ENCODE measurements around the gene DNAJC17. TPM values are rescaled to one million over a fixed set of nuclear protein-coding genes. Genes with fewer than 3 reads are reported as not detected.

DNAJC17 gene
- total RNA-seq, 1 donor from 2014 or later: 49.3 TPM

DNA sequence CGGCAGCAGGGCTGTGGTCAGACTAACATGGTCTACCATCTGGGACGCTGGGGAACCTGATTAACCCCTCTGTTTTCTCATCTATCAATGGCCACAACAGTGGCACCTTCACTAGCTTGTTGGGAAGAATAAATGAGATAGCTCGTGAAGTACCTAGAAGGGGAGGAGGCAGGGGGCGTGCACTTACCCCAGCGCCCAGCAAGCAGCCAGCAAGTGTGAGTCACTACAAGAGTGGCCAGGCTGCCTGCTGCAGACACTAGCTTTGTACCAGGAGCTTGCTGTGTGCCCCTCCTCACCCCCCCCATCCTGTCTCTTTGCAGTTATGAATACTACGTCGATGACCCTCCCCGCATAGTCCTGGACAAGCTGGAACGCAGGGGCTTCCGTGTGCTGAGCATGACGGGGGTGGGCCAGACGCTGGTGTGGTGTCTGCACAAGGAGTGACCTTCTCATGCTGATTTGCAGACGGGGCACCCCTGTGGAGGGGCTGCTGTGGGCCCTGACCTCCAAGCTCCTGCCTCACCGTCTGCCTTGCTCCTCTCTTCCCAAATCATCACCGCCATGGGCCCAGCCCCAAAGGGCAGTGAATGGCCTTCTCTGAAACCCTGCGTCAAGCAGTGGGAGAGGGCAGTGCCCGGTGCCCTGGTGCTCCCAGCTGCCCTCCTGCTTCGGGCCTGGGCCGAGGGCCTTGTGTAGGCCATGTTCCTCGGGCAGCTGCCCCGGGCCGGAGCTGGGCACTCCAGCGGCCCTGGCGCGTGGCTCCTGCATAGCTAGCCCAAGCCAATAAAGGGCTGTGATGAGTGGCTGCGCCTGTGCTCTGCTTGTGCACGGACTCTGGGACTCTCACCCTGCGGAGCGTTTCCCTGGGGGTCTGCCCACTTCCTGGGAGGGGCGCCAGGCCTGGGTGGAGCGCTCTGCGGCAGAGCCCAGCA lies 40.1 kb downstream of the DNAJC17 start:
- Histone ChIP-seq H3K4me2 (no peak overlapping the region), H3K79me2 (ENCODE audit: low read depth) (no peaks in the 10 kb centered on the region), H3K36me3 (no peaks in the 10 kb centered on the region), H3K27me3 (peaks cover 34% of the 10 kb centered on the region), H3K27ac (no peak overlapping the region), H3K9me3 (ENCODE audit: low read depth) (no peaks in the 10 kb centered on the region), H2AFZ (replicated peaks) (no peak overlapping the region), H4K20me1 (ENCODE audit: low read depth) (no peaks in the 10 kb centered on the region), H3K9ac (no peak overlapping the region), H3F3A (ENCODE audit: low read depth) (peaks cover 28% of the 10 kb centered on the region), H3K4me3 (no peak overlapping the region), H3K4me1 (peaks cover 31% of the 10 kb centered on the region)
- TF ChIP-seq, protein P1, sequence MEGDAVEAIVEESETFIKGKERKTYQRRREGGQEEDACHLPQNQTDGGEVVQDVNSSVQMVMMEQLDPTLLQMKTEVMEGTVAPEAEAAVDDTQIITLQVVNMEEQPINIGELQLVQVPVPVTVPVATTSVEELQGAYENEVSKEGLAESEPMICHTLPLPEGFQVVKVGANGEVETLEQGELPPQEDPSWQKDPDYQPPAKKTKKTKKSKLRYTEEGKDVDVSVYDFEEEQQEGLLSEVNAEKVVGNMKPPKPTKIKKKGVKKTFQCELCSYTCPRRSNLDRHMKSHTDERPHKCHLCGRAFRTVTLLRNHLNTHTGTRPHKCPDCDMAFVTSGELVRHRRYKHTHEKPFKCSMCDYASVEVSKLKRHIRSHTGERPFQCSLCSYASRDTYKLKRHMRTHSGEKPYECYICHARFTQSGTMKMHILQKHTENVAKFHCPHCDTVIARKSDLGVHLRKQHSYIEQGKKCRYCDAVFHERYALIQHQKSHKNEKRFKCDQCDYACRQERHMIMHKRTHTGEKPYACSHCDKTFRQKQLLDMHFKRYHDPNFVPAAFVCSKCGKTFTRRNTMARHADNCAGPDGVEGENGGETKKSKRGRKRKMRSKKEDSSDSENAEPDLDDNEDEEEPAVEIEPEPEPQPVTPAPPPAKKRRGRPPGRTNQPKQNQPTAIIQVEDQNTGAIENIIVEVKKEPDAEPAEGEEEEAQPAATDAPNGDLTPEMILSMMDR (IDR thresholded peaks at IDR 0.05): no peak
- no peak for DNase-seq (ENCODE audit: low spot score)
- Mint-ChIP-seq H3K4me1 (peaks cover 43% of the 10 kb centered on the region), H3K36me3 (peaks cover 2% of the 10 kb centered on the region), H3K27ac (no peak overlapping the region), H3K4me3 (no peak overlapping the region), H3K9me3 (no peaks in the 10 kb centered on the region), H3K27me3 (ENCODE audit: insufficient read depth, low read depth) (peaks cover 11% of the 10 kb centered on the region)

DNA sequence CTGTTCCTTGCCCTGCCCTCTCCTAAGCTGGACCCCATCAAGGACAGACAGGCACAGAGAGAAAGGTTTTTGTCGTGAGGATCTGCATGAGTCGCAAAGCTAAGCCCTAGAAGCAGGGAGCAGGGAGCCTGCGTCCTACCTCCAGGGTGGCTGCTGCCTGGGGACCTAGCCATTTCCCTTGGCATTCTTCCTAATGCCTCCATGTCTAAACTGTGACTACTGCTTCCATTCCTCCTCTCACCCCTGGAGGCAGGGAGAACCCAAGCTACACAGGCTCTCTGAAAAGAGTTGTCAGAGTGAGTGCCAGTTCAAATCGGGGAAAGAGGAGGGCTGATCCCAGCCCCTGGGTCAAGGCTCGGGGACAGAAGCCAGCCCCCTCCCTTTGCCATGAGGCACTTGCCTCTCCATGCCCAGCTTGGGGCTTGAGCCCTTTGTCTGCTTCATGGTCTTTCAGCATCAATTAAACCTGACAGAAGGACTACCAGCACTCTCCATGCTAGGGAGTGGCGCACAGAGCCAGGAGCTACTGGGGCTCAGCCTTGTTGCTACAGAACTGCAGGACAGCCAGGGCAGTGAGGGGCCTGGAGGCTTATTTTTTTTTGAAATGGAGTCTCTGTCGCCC lies 41.0 kb downstream of the DNAJC17 start:
- no peaks in the 10 kb centered on the region for H3K79me2 ChIP-seq (ENCODE audit: low read depth)
- H3K9me3 Mint-ChIP-seq: no peaks in the 10 kb centered on the region
- H3K4me3 Mint-ChIP-seq: no peak overlapping the region
- H3F3A ChIP-seq (ENCODE audit: low read depth): peaks cover 28% of the 10 kb centered on the region
- TF ChIP-seq EZH2phosphoT487 (IDR thresholded peaks at IDR 0.05) (no peak), EZH2 (IDR thresholded peaks at IDR 0.05) (no peak)
- H3K27me3 Mint-ChIP-seq (ENCODE audit: insufficient read depth, low read depth): peaks cover 11% of the 10 kb centered on the region
- H3K4me3 ChIP-seq: no peak overlapping the region
- H3K27me3 ChIP-seq: peaks cover 34% of the 10 kb centered on the region
- H3K36me3 Mint-ChIP-seq: peaks cover 2% of the 10 kb centered on the region
- H2AFZ ChIP-seq (replicated peaks): no peak overlapping the region
- peaks cover 31% of the 10 kb centered on the region for H3K4me1 ChIP-seq
- H4K20me1 ChIP-seq (ENCODE audit: low read depth): no peaks in the 10 kb centered on the region
- no peaks in the 10 kb centered on the region for H3K36me3 ChIP-seq
- H3K4me1 Mint-ChIP-seq: peaks cover 43% of the 10 kb centered on the region
- DNase-seq (ENCODE audit: low spot score): no peak
- peak overlapping the region; percentile 83 for H3K4me2 ChIP-seq
- H3K27ac Mint-ChIP-seq: peak overlapping the region; percentile 87
- no peaks in the 10 kb centered on the region for H3K9me3 ChIP-seq (ENCODE audit: low read depth)
- no peak overlapping the region for H3K27ac ChIP-seq
- no peak overlapping the region for H3K9ac ChIP-seq

DNA sequence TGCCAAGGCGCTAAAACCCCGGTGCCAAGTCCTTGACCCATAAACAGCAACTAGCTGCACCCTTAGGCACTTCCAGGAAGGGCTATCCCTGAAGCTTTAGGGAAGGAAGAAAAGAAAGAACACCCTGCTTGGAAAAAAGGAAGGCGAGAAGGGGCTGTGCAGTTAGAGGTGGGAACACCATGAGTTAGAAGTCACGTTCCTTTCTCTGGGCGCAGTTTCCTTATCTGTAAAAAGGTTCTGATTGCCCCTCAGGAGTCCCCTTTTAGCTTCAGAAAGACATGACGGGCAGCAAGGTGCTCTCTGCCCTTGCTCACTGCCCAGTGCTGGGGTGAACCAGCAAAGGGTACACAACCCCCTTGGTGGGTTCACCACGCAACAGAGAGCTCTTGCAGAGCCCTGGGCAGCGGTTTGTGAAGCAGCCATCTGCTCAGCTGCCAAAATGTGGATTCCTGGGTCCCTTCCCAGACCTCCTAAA lies 42.6 kb downstream of the DNAJC17 start:
- no peak for TF ChIP-seq EZH2phosphoT487 (IDR thresholded peaks at IDR 0.05)
- TF ChIP-seq, protein P1 (IDR thresholded peaks at IDR 0.05): no peak
- TF ChIP-seq EZH2 (IDR thresholded peaks at IDR 0.05): no peak
- Histone ChIP-seq H2AFZ (replicated peaks) (peak overlapping the region; percentile 50), H3K79me2 (ENCODE audit: low read depth) (no peaks in the 10 kb centered on the region), H3K4me2 (peak overlapping the region; percentile 83), H3K4me3 (peak overlapping the region; percentile 56), H4K20me1 (ENCODE audit: low read depth) (no peaks in the 10 kb centered on the region), H3K27ac (no peak overlapping the region), H3K36me3 (no peaks in the 10 kb centered on the region), H3K9me3 (ENCODE audit: low read depth) (no peaks in the 10 kb centered on the region), H3F3A (ENCODE audit: low read depth) (peaks cover 28% of the 10 kb centered on the region), H3K9ac (no peak overlapping the region), H3K27me3 (peaks cover 34% of the 10 kb centered on the region), H3K4me1 (peaks cover 31% of the 10 kb centered on the region)
- Mint-ChIP-seq H3K36me3 (peaks cover 2% of the 10 kb centered on the region), H3K9me3 (no peaks in the 10 kb centered on the region), H3K27ac (no peak overlapping the region), H3K27me3 (ENCODE audit: insufficient read depth, low read depth) (peaks cover 8% of the 10 kb centered on the region), H3K4me3 (peak overlapping the region; percentile 84), H3K4me1 (peaks cover 37% of the 10 kb centered on the region)
- no peak for DNase-seq (ENCODE audit: low spot score)

Data from neural progenitor cell (in vitro differentiated cells).